Stimulated activated CD8-positive, alpha-beta memory T cell treated with anti-CD3 and anti-CD28 coated beads, Interleukin-2, amount 100 ng/mL, for 48 hours (primary cell): ENCODE measurements around the gene KCNK15.
"Not testable (repeated sequence)": the region's sequence is repeated elsewhere in the genome, so short reads cannot be mapped to it uniquely, and the experiment has no call there.

ENCODE experiments used
- DNase-seq, 2 donors: peaks; one replicate each; pipeline ENCODE4 v3.0.0-alpha.2; 2020; ENCODE audit warnings: low read depth in 2 of 2

Gene KCNK15

GRCh38 chr20:44745598-44746366, at the start of gene KCNK15:
TSS of gene KCNK15 (plus strand) at chr20:44745865. CDS start at chr20:44745911, 46 bp downstream.
- DNase-seq: peak in 1 of 2 donors; percentile 8

GRCh38 chr20:44696315-44696714, 49.4 kb upstream of the KCNK15 start:
- no peak for DNase-seq

- not testable (repeated sequence) for DNase-seq
Observed at GRCh38 chr20:44697041-44697440, 48.6 kb upstream of the KCNK15 start.

GRCh38 chr20:44698351-44698750, 47.3 kb upstream of the KCNK15 start:
- no peak for DNase-seq

- no peak for DNase-seq
Observed at GRCh38 chr20:44700306-44700705, 45.4 kb upstream of the KCNK15 start.

GRCh38 chr20:44701118-44701857, 44.4 kb upstream of the KCNK15 start:
- DNase-seq: no peak

- no peak for DNase-seq
Observed at GRCh38 chr20:44701858-44702256, 43.8 kb upstream of the KCNK15 start.

GRCh38 chr20:44702776-44703175, 42.9 kb upstream of the KCNK15 start:
- no peak for DNase-seq

- DNase-seq: no peak
Observed at GRCh38 chr20:44703183-44703925, 42.3 kb upstream of the KCNK15 start.

- no peak for DNase-seq
Observed at GRCh38 chr20:44703956-44704488, 41.6 kb upstream of the KCNK15 start.

GRCh38 chr20:44704551-44704971, 41.1 kb upstream of the KCNK15 start:
- no peak for DNase-seq

GRCh38 chr20:44705364-44706094, 40.1 kb upstream of the KCNK15 start:
- no peak for DNase-seq

- no peak for DNase-seq
Observed at GRCh38 chr20:44706301-44707017, 39.2 kb upstream of the KCNK15 start.

GRCh38 chr20:44707018-44707579, 38.6 kb upstream of the KCNK15 start:
- no peak for DNase-seq

- DNase-seq: no peak
Observed at GRCh38 chr20:44709380-44709779, 36.3 kb upstream of the KCNK15 start.

- no peak for DNase-seq
Observed at GRCh38 chr20:44709797-44710196, 35.9 kb upstream of the KCNK15 start.

- DNase-seq: no peak
Observed at GRCh38 chr20:44711237-44711636, 34.4 kb upstream of the KCNK15 start.

- no peak for DNase-seq
Observed at GRCh38 chr20:44714102-44714700, 31.5 kb upstream of the KCNK15 start.

GRCh38 chr20:44714701-44715498, 30.8 kb upstream of the KCNK15 start, which contains the start of gene CCN5:
TSS of gene CCN5 (plus strand) at chr20:44715369. CDS start at chr20:44715391, 22 bp downstream.
- no peak for DNase-seq
